Amniotic stem cell (primary cell): Measurements from ENCODE around the gene RPS4Y1.

Source experiments
- DNase-seq: peaks from one replicate; lab custom pipeline; 2025; lab: John Stamatoyannopoulos, UW

Gene RPS4Y1

DNA sequence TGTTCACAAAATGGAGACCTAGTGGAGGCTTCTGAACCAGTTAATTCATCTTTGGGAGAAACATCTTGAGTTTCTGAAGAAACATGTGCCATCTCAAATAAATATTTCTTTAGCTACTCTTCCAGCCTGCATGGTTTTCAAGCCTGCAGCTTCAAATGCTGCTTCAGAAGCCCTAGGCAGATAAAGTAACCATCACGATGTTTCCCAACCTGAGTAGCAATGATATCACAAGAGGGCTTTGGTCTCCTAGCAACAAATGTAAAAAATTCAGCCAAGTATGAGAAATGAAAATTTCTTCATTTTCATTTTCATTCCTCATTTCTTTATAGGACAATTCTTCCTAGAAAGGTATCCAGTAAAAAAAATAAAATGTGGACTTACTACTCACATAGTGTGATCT, 42.2 kb downstream of the RPS4Y1 start:
- no peak for DNase-seq

DNA sequence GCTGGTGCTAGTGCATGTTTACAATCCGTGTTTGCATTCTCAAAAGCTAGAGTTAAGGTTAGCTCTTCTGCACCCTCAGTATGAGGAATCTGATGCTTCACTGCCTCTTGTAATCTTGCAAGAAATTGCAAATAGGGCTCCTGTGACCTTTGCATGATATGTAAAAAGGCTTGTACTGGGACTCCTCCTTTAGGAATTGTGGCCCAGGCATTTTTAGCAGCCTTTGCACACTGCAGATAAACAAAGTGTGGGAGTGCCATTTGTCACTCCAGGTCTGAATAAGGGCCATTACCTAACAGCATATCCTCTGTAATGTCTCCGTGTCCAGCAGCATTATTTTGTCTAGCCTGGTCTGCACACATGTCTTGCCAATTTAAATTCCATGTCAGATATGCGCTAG, 44.5 kb downstream of the RPS4Y1 start:
- DNase-seq: no peak

DNA sequence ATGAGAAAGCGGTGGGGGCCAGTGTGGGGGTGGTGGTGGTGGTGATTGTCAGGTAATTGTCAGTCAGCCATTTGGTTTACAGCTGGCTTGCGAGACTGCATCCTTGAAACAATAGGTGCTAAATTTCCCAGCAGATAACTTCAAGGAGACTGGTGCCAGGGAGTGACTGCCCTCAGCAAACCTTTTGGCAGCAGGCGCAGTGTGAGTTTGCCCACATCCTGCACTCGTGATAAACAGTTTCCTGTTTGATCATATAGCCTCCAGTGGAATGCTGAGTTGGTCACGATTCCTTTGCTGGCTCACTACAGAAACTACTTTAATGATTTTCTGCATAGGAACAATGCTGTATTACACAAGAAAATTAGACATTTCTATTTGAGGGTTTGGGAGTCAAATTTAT, 46.0 kb downstream of the RPS4Y1 start:
- no peak for DNase-seq

DNA sequence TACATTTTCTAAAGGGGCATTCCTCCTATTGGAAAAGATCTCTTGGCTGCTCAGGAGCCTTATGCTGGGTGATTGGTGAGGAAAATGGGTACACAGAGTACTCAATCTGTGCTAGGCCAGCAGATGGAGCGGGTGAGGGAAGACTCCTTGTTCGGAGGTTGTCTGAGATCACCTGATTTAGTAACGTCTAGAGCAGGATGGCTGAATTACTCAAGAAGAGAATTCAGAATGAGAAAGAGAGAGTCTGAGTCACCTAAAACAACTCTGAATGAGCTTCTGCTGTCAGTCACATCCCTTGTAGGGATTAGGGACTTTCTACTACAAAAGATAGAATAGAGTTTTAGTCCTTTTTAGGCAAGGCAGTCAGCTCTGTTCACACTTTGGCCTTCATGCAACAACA, 46.6 kb downstream of the RPS4Y1 start:
- no peak for DNase-seq

DNA sequence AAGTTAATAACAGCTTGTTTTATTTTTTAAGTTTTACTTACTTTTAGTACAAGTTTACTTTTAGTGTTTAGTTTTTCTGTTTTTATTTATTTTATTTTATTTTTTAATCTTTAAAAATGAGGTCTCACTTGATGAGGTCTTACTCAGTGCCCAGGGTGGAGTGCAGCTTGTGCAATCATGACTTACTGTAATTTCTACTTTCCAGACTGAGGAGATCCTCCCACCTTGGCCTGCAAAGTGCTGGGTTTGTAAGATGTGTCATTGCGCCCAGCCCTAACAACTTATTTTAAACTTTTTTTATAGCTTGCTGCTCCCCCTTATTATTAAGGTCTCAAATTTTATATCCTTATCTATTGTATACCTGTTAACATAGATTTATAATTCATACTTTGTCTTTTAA, 52.1 kb downstream of the RPS4Y1 start:
- no peak for DNase-seq

DNA sequence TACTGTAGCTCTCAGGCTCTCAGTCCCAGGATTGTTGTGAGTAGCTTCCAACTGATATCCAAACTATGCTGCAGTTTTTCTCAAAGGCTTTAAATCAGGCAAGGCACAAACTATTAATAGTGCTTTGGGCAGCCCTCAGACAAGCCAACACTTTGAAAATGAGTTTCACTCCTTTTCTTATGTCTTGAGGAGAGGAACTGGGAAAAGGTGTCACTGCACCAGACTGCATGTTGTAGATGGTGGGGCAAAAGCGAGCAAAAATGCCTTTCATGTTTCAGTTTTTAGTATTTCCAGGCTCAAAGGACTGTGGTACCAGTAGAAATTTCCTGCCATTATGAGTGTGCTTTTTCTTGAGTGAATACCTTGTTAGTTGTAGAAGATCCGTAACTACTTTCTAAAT, 54.6 kb downstream of the RPS4Y1 start:
- DNase-seq: no peak

DNA sequence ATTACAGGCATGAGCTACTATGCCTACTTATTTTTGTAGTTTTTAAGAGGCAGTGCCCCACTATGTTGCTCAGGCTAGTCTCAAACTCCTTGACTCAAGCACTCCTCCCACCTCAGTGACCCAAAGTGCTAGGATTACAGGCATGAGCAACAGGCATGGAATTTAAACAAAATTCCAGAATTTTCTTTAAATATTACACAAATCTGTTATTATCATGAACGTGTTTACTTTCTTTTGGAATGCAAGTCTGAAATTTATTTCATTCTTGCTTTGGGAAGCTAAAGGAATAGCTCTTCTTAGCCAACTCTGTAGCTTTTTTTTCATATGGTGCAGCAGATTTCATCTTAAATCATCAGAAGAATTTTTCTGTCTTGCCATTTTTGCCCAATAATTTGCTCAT, 66.0 kb downstream of the RPS4Y1 start:
- no peak for DNase-seq

DNA sequence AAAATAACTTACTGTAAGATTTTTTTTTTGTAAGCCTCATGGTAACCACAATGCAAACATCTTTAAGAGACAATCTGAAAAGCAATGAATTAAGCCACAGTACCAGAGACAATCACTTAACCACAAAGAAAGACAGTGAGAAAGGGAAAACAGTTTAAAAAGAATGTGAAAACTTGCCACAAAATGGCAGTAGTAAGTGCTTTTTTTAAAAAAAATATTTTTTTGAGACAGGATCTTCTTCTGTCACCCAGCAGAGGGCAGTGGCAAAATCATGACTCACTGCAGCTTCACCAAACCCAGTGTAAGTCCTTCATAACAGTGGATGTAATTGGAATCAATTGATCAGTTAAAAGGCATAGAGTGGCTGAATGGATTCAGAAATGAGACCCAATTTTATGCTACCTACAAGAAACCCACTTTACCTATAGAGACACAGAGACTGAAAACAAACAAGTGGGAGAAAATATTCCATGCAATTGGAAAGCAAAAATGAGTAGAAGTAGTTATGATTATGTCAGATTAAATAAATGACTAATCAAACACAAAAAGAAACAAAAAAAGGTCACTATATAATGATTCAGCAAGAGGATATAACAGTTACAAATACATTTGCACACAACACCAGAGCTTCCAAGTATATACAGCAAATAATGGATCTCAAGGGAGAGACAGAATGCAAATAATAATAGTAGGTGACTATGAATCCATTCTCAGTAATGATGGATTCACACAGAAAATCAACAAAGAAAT, 71.8 kb downstream of the RPS4Y1 start:
- DNase-seq: no peak
